ENCODE data around the gene PYCR2. TPM values are rescaled to one million over a fixed set of nuclear protein-coding genes. Genes with fewer than 3 reads are reported as not detected.
"Not testable (repeated sequence)": the region's sequence is repeated elsewhere in the genome, so short reads cannot be mapped to it uniquely, and the experiment has no call there.

Gene PYCR2
- total RNA-seq, 1 experiment from 2014 or later, result 74.4 TPM

DNA sequence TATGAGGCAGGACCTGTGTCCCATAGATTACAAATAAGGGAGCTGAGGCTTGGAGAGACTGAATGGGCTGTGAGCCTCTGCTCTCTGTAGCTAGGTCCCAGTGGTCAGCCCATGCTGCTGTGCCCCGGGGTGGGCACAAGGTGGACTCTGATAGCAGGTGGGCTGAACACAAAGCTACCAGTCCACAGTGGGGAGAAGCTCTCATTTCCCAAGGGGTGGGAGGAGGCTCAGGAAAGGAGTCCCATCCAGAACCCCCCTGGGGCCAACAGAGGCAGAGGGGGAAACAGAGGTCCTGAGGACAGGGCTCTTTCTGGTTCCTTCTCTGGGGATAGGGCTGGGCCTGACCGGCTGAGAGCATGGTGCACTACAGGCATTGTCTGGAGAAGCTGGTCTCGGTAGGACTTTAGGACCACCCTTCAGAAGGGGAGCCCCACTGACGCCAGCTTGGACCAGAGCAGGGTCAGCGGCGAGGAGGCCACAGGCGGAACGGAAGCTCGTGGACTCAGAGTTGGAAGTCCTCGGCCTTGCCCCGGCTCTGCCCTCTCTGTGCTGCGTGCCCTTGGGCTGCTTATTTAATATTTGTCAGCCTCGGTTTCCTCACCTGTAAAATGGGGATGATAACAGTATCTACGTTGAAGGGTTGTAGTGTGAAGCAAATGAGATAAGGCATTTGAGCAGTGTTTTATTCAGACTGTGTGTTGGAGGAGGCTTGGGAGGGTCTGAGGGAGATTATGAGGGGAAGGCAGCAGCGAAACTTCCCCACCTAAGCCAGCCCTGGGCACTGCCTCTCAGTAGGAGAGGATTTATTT, 48.5 kb upstream of the PYCR2 start:
- no peak for TF ChIP-seq SIN3A (IDR thresholded peaks at IDR 0.05; ENCODE audit: borderline replicate concordance, insufficient read depth, low read depth, low read length)
- TF ChIP-seq, protein P1, sequence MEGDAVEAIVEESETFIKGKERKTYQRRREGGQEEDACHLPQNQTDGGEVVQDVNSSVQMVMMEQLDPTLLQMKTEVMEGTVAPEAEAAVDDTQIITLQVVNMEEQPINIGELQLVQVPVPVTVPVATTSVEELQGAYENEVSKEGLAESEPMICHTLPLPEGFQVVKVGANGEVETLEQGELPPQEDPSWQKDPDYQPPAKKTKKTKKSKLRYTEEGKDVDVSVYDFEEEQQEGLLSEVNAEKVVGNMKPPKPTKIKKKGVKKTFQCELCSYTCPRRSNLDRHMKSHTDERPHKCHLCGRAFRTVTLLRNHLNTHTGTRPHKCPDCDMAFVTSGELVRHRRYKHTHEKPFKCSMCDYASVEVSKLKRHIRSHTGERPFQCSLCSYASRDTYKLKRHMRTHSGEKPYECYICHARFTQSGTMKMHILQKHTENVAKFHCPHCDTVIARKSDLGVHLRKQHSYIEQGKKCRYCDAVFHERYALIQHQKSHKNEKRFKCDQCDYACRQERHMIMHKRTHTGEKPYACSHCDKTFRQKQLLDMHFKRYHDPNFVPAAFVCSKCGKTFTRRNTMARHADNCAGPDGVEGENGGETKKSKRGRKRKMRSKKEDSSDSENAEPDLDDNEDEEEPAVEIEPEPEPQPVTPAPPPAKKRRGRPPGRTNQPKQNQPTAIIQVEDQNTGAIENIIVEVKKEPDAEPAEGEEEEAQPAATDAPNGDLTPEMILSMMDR (IDR thresholded peaks at IDR 0.05), result no peak
- no peak for TF ChIP-seq POLR2AphosphoS5 (IDR thresholded peaks at IDR 0.05; ENCODE audit: low read depth, low read length)
- TF ChIP-seq, protein P2, sequence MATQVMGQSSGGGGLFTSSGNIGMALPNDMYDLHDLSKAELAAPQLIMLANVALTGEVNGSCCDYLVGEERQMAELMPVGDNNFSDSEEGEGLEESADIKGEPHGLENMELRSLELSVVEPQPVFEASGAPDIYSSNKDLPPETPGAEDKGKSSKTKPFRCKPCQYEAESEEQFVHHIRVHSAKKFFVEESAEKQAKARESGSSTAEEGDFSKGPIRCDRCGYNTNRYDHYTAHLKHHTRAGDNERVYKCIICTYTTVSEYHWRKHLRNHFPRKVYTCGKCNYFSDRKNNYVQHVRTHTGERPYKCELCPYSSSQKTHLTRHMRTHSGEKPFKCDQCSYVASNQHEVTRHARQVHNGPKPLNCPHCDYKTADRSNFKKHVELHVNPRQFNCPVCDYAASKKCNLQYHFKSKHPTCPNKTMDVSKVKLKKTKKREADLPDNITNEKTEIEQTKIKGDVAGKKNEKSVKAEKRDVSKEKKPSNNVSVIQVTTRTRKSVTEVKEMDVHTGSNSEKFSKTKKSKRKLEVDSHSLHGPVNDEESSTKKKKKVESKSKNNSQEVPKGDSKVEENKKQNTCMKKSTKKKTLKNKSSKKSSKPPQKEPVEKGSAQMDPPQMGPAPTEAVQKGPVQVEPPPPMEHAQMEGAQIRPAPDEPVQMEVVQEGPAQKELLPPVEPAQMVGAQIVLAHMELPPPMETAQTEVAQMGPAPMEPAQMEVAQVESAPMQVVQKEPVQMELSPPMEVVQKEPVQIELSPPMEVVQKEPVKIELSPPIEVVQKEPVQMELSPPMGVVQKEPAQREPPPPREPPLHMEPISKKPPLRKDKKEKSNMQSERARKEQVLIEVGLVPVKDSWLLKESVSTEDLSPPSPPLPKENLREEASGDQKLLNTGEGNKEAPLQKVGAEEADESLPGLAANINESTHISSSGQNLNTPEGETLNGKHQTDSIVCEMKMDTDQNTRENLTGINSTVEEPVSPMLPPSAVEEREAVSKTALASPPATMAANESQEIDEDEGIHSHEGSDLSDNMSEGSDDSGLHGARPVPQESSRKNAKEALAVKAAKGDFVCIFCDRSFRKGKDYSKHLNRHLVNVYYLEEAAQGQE (IDR thresholded peaks at IDR 0.05; ENCODE audit: insufficient read depth in 1 of 2, low read depth in 2 of 2, low read length in 1 of 2), result no peak
- no peak for TF ChIP-seq TCF7L2 (IDR thresholded peaks at IDR 0.05; ENCODE audit: low read depth, low read length)
- H3K4me3 ChIP-seq (ENCODE audit: low read depth in 2 of 2, low read length in 2 of 2), result no peak overlapping the region
- H3K27me3 ChIP-seq (ENCODE audit: control insufficient read depth, insufficient read depth, low read length), result no peaks in the 10 kb centered on the region
- DNase-seq (ENCODE audit: low read depth, low spot score), result no peak
- H3K9me3 ChIP-seq (ENCODE audit: control insufficient read depth, insufficient read depth, low read depth, low read length), result no peaks in the 10 kb centered on the region
- ATAC-seq, result no peak
- no peaks in the 10 kb centered on the region for H3K36me3 ChIP-seq (ENCODE audit: control insufficient read depth, insufficient read depth, low read length)
- peak overlapping the region; percentile 14; the same call in 1 of the 2 replicates for H3K27ac ChIP-seq (ENCODE audit: low read length)
- in situ Hi-C loops (cut with HindIII; ENCODE audit: low pct_unique_long_range_greater_than_20kb, low sequenced_read_pairs), result no loop called here
- intact Hi-C loops (cut with micrococcal nuclease; ENCODE audit: unreplicated experiment), result loop anchor here (10.0 kb wide), 1 partner anchor 58 kb away; no protein-coding TSS in a partner anchor
- POLR2A ChIA-PET, result interaction anchor here (0.5 to 0.6 kb wide), 2 partner anchors 201 to 650 kb away, joined by 4 to 10 read pairs; no protein-coding TSS in a partner anchor
- no TSS peak for BruUV-seq (replicated peaks)
- peaks cover 6% of the 10 kb centered on the region; the same call in 1 of the 2 replicates for H3K4me1 ChIP-seq (ENCODE audit: control insufficient read depth, insufficient read depth, low read length)
- CTCF ChIA-PET, result interaction anchor here (0.6 kb wide), 1 partner anchor 11 kb away, joined by 3 read pairs; no protein-coding TSS in a partner anchor

DNA sequence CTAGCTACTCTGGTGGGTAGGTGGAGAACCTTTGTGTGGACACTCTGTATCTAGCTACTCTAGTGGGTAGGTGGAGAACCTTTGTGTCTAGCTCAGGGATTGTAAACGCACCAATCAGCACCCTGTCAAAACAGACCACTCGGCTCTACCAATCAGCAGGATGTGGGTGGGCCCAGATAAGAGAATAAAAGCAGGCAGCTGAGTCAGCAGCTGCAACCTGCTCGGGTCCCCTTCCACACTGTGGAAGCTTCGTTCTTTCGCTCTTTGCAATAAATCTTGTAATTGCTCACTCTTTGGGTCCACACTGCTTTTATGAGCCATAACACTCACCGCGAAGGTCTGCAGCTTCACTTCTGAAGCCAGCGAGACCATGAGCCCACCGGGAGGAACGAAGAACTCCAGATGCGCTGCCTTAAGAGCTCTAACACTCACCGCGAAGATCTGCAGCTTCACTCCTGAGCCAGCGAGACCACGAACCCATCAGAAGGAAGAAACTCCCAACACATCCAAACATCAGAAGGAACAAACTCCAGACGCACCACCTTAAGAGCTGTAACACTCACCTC, 46.6 kb upstream of the PYCR2 start:
- BruUV-seq (replicated peaks); in situ Hi-C loops (cut with HindIII; ENCODE audit: low pct_unique_long_range_greater_than_20kb, low sequenced_read_pairs); DNase-seq (ENCODE audit: low read depth, low spot score); H3K36me3 ChIP-seq (ENCODE audit: control insufficient read depth, insufficient read depth, low read length); CTCF ChIA-PET; ATAC-seq; H3K4me1 ChIP-seq (ENCODE audit: control insufficient read depth, insufficient read depth, low read length); H3K27me3 ChIP-seq (ENCODE audit: control insufficient read depth, insufficient read depth, low read length); H3K9me3 ChIP-seq (ENCODE audit: control insufficient read depth, insufficient read depth, low read depth, low read length); POLR2A ChIA-PET; H3K27ac ChIP-seq (ENCODE audit: low read length); H3K4me3 ChIP-seq (ENCODE audit: low read depth in 2 of 2, low read length in 2 of 2): not testable (repeated sequence)
- intact Hi-C loops (cut with micrococcal nuclease; ENCODE audit: unreplicated experiment), result loop anchor here (10.0 kb wide), 1 partner anchor 56 kb away; no protein-coding TSS in a partner anchor

DNA sequence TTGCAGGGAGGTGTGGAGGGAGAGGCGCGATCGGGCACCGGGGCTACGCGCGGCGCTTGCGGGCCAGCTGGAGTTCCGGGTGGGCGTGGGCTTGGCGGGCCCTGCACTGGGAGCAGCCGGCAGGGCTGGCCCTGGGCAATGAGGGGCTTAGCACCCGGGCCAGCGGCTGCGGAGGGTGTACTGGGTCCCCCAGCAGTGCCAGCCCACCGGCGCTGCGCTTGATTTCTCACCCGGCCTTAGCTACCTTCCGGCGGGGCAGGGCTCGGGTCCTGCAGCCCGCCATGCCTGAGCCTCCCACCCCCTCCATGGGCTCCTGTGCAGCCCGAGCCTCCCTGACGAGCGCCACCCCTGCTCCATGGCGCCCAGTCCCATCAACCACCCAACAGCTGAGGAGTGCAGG, 45.7 kb upstream of the PYCR2 start:
- intact Hi-C loops (cut with micrococcal nuclease; ENCODE audit: unreplicated experiment), result loop anchor here (10.0 kb wide), 1 partner anchor 55 kb away; no protein-coding TSS in a partner anchor
- BruUV-seq (replicated peaks); H3K27me3 ChIP-seq (ENCODE audit: control insufficient read depth, insufficient read depth, low read length); H3K9me3 ChIP-seq (ENCODE audit: control insufficient read depth, insufficient read depth, low read depth, low read length); DNase-seq (ENCODE audit: low read depth, low spot score); H3K4me1 ChIP-seq (ENCODE audit: control insufficient read depth, insufficient read depth, low read length); in situ Hi-C loops (cut with HindIII; ENCODE audit: low pct_unique_long_range_greater_than_20kb, low sequenced_read_pairs); H3K27ac ChIP-seq (ENCODE audit: low read length); CTCF ChIA-PET; ATAC-seq; H3K4me3 ChIP-seq (ENCODE audit: low read depth in 2 of 2, low read length in 2 of 2); H3K36me3 ChIP-seq (ENCODE audit: control insufficient read depth, insufficient read depth, low read length): not testable (repeated sequence)
- POLR2A ChIA-PET, result interaction anchor here (0.6 kb wide), 1 partner anchor 105 kb away, joined by 3 read pairs; no protein-coding TSS in a partner anchor

All from Panc1 (cell line).